Large intestine (tissue), 3 donors: ENCODE results near the gene RFESD. TPM values are rescaled to one million over a fixed set of nuclear protein-coding genes. Genes with fewer than 3 reads are reported as not detected.
"Not testable (repeated sequence)": the region's sequence is repeated elsewhere in the genome, so short reads cannot be mapped to it uniquely, and the experiment has no call there.

Source experiments
- DNase-seq, 2 donors: peaks; one replicate each; pipeline versions ENCODE4 v3.0.0 to v3.0.0-alpha.2; 2013
- H3K27ac ChIP-seq: one replicate; pipeline ENCODE4 v1.5.1; 2013; ENCODE audit warnings: low read length
- H3K27me3 ChIP-seq: 2 replicates; pipeline ENCODE4 v1.6.1; 2013; ENCODE audit warnings: low read length; ENCODE audit not compliant: control insufficient read depth, insufficient read depth
- H3K36me3 ChIP-seq: 2 replicates; pipeline ENCODE4 v1.6.1; 2013; ENCODE audit warnings: low read length; ENCODE audit not compliant: control insufficient read depth, insufficient read depth
- H3K4me1 ChIP-seq: one replicate; pipeline ENCODE4 v1.6.1; 2013; ENCODE audit warnings: low read length; ENCODE audit not compliant: control insufficient read depth, insufficient read depth
- H3K4me3 ChIP-seq: one replicate; pipeline ENCODE4 v1.5.1; 2013; ENCODE audit warnings: low read length
- H3K9me3 ChIP-seq: one replicate; pipeline ENCODE4 v1.6.1; 2013; ENCODE audit warnings: mild to moderate bottlenecking, low read depth, low read length, moderate library complexity; ENCODE audit not compliant: control insufficient read depth
- WGBS: methylation state at CpG from one replicate; pipeline ENCODE4 v1.1.5; 2013; ENCODE audit warnings: low lambda C conversion rate; ENCODE audit not compliant: insufficient coverage; 5-methylcytosine and 5-hydroxymethylcytosine counted together
- polyA plus RNA-seq: library from polyadenylated mRNA; unstranded; fragments of 120-200 nt; gene quantifications from one replicate; pipeline ENCODE4 v1.2.1, GENCODE V29; 2013

Gene RFESD
- polyA plus RNA-seq, 1 donor: 3.2 TPM

GRCh38 chr5:95673081-95673480, 26.5 kb downstream of the RFESD start:
- Histone ChIP-seq H3K4me3 (no peak overlapping the region), H3K36me3 (no peaks in the 10 kb centered on the region), H3K9me3 (no peaks in the 10 kb centered on the region), H3K27ac (no peak overlapping the region), H3K27me3 (no peaks in the 10 kb centered on the region), H3K4me1 (no peaks in the 10 kb centered on the region)
- peak in 1 of 2 donors; percentile 4 for DNase-seq
- WGBS: no CpG with 5 or more reads among the region's 3 CpGs

GRCh38 chr5:95682891-95683290, 36.3 kb downstream of the RFESD start, which contains the start of gene SPATA9:
Gene SPATA9 (minus strand): TSS chr5:95682991. CDS start chr5:95682854, 137 bp downstream.
- H3K9me3 ChIP-seq: no peaks in the 10 kb centered on the region
- DNase-seq: no peak
- no peaks in the 10 kb centered on the region for H3K27me3 ChIP-seq
- WGBS: 63% methylated on average over 1 of the region's 1 CpG
- no peaks in the 10 kb centered on the region for H3K4me1 ChIP-seq
- H3K27ac ChIP-seq: no peak within 1 kb of the TSS
- H3K36me3 ChIP-seq: no peaks in the 10 kb centered on the region
- no peak within 1 kb of the TSS for H3K4me3 ChIP-seq

DNA sequence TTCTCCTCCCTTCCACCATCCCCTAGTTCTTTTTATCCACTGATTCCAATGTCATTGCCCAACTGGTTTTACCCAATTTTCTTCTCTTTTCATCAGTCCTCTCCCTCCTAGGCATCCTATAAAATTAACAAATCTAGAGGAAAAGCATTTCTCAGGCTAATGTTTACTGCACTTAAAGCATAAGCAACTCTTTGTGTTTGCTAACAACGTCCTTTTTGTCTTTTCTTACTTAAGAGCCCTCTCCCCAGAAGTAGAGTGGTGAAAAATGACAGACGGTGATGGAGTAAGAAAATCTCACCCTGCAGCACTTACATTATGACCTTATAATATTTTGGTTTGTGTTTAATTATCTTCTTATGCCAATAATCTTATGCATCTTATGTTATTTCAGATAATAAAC, 37.8 kb downstream of the RFESD start:
- Histone ChIP-seq H3K27me3 (no peaks in the 10 kb centered on the region), H3K4me1 (no peaks in the 10 kb centered on the region), H3K4me3 (no peak overlapping the region), H3K36me3 (no peaks in the 10 kb centered on the region), H3K27ac (no peak overlapping the region), H3K9me3 (no peaks in the 10 kb centered on the region)
- DNase-seq: no peak
- WGBS: no CpG with 5 or more reads among the region's 2 CpGs

- no peak overlapping the region for H3K4me3 ChIP-seq
- H3K4me1 ChIP-seq: no peaks in the 10 kb centered on the region
- WGBS: 100% methylated on average over 1 of the region's 2 CpGs
- H3K9me3 ChIP-seq: no peaks in the 10 kb centered on the region
- no peak overlapping the region for H3K27ac ChIP-seq
- no peaks in the 10 kb centered on the region for H3K36me3 ChIP-seq
- no peaks in the 10 kb centered on the region for H3K27me3 ChIP-seq
- DNase-seq: no peak
These were observed 40.1 kb downstream of the RFESD start for GRCh38 chr5:95686651-95687050.

- Histone ChIP-seq H3K27ac (no peak overlapping the region), H3K27me3 (no peaks in the 10 kb centered on the region), H3K36me3 (no peaks in the 10 kb centered on the region), H3K4me3 (no peak overlapping the region), H3K9me3 (no peaks in the 10 kb centered on the region), H3K4me1 (no peaks in the 10 kb centered on the region)
- DNase-seq: no peak
- no CpG with 5 or more reads among the region's 1 CpG for WGBS
These were observed 43.1 kb downstream of the RFESD start for GRCh38 chr5:95689680-95690079.

DNA sequence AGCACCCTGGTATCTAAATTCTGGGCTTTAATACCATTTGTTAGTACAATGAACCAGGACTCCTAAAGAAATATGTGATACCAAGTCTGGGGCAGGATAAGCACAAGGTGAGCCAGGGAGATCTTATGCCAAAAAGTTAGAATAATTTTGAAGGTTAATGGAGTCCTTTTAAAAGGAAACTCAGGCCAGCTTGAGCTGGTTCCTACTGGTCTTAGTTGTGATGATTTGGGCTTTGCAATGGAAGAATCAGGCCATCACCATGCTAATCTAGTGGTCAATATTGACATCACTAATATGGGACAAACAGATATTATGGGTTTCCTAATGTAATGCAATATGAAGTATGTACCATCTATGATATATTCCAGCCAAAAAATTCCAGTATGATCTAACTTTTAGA, 43.8 kb downstream of the RFESD start:
- H3K27me3 ChIP-seq: no peaks in the 10 kb centered on the region
- H3K27ac ChIP-seq: no peak overlapping the region
- no peaks in the 10 kb centered on the region for H3K4me1 ChIP-seq
- H3K36me3 ChIP-seq: no peaks in the 10 kb centered on the region
- H3K4me3 ChIP-seq: no peak overlapping the region
- DNase-seq: no peak
- no peaks in the 10 kb centered on the region for H3K9me3 ChIP-seq

DNA sequence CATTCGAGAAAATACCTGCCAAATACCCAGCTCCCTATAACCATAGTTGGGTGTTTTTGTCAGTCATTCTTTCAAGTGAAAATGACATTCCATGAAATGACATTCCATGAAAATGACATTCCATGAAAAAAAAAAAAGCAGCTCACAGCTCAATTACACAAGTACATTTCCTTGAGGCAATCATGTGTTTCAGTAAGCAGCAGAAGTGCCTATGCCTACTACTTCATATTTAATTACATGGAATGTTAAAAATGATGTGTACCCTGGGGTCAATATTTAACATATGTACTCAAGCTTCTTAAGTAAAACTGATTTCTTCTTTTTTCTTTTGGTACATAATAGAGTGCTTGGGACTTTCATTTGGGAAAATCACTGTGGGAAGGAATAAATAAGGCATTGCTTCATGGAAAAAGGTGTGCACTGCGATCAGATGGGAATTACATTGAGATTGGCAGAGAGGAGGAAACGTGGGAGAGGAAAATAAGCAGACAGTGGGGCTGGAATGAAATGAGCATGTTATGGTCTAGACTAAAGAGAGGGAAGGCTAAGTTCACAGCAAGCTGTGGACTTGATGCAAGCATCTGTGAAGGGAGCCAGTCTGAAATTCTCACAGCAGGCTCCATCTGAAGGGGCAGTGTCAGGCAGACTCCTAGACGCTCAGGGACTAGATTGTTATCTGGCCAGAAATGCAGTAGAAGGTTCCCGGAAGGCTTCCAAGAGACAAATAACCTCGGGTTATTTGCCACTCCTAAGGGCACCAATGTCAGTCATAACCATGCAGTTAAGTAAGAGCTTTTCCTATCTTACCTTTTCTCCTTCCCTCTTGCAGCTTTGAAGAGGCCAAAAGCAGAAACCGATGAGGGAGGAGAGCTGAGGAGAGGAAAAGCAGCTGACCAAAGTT, 51.5 kb downstream of the RFESD start:
- Histone ChIP-seq H3K27me3 (no peaks in the 10 kb centered on the region), H3K9me3 (no peaks in the 10 kb centered on the region), H3K36me3 (no peaks in the 10 kb centered on the region), H3K27ac (peak overlapping the region; percentile 1), H3K4me3 (no peak overlapping the region), H3K4me1 (peaks cover 5% of the 10 kb centered on the region)
- WGBS: 73% methylated on average over 3 of the region's 7 CpGs
- peak in 1 of 2 donors; percentile 29 for DNase-seq

- Histone ChIP-seq H3K27me3 (no peaks in the 10 kb centered on the region), H3K36me3 (no peaks in the 10 kb centered on the region), H3K4me1 (peaks cover 5% of the 10 kb centered on the region), H3K9me3 (no peaks in the 10 kb centered on the region), H3K4me3 (no peak overlapping the region), H3K27ac (no peak overlapping the region)
- no peak for DNase-seq
- 100% methylated on average over 1 of the region's 1 CpG for WGBS
These were observed 52.8 kb downstream of the RFESD start for GRCh38 chr5:95699337-95699736.

GRCh38 chr5:95701074-95701473, 54.5 kb downstream of the RFESD start:
- DNase-seq: no peak
- no peaks in the 10 kb centered on the region for H3K9me3 ChIP-seq
- H3K36me3 ChIP-seq: no peaks in the 10 kb centered on the region
- no peak overlapping the region for H3K4me3 ChIP-seq
- H3K27me3 ChIP-seq: no peaks in the 10 kb centered on the region
- no peak overlapping the region for H3K27ac ChIP-seq
- H3K4me1 ChIP-seq: peaks cover 5% of the 10 kb centered on the region

- Histone ChIP-seq H3K9me3 (no peaks in the 10 kb centered on the region), H3K27ac (no peak overlapping the region), H3K27me3 (no peaks in the 10 kb centered on the region), H3K4me3 (no peak overlapping the region), H3K36me3 (no peaks in the 10 kb centered on the region), H3K4me1 (no peaks in the 10 kb centered on the region)
- WGBS: no CpG with 5 or more reads among the region's 1 CpG
- no peak for DNase-seq
These were observed 57.6 kb downstream of the RFESD start for GRCh38 chr5:95704150-95704549.

GRCh38 chr5:95706196-95706595, 59.6 kb downstream of the RFESD start:
- not testable (repeated sequence) for H3K4me1 ChIP-seq, H3K36me3 ChIP-seq, H3K4me3 ChIP-seq, H3K27me3 ChIP-seq, H3K27ac ChIP-seq, DNase-seq, H3K9me3 ChIP-seq
- no CpG with 5 or more reads among the region's 5 CpGs for WGBS
